Thymus (tissue), 11 donors: ENCODE results near the gene HBA2. TPM values are rescaled to one million over a fixed set of nuclear protein-coding genes. Genes with fewer than 3 reads are reported as not detected.
A peak's percentile ranks its signal among the peaks of the same experiment; 100 is the strongest.

Experiments used
- DNase-seq, 9 donors: peaks; one replicate each; pipeline ENCODE4 v3.0.0-alpha.2; 2013; ENCODE audit warnings: low spot score in 9 of 9, low read depth in 6 of 9, missing footprints in 1 of 9
- H3K27ac ChIP-seq, 2 donors: one replicate each; pipeline ENCODE4 v1.5.1; 2013; ENCODE audit warnings: control low read depth in 1 of 2, low read depth in 1 of 2, low read length in 1 of 2, mild to moderate bottlenecking in 1 of 2, moderate library complexity in 1 of 2
- H3K27me3 ChIP-seq, 2 donors: one replicate each; pipeline ENCODE4 v1.5.1; 2013; ENCODE audit warnings: low read length in 1 of 2; ENCODE audit not compliant: control insufficient read depth in 2 of 2, insufficient read depth in 1 of 2
- H3K36me3 ChIP-seq, 2 donors: one replicate each; pipeline ENCODE4 v1.5.1; 2013; ENCODE audit warnings: low read length in 1 of 2, mild to moderate bottlenecking in 1 of 2, moderate library complexity in 1 of 2; ENCODE audit not compliant: control insufficient read depth in 2 of 2, insufficient read depth in 2 of 2
- H3K4me1 ChIP-seq, 2 donors: one replicate each; pipeline ENCODE4 v1.5.1; 2013; ENCODE audit warnings: low read length in 2 of 2; ENCODE audit not compliant: control insufficient read depth in 2 of 2, insufficient read depth in 2 of 2
- H3K4me3 ChIP-seq, 2 donors: one replicate each; pipeline ENCODE4 v1.5.1; 2013; ENCODE audit warnings: low read length in 2 of 2, control low read depth in 1 of 2, mild to moderate bottlenecking in 1 of 2
- H3K9me3 ChIP-seq, 2 donors: one replicate each; pipeline ENCODE4 v1.5.1; 2013; ENCODE audit warnings: low read length in 1 of 2, mild to moderate bottlenecking in 1 of 2; ENCODE audit not compliant: control insufficient read depth in 2 of 2, insufficient read depth in 1 of 2
- WGBS: extraction: QIAGEN DNeasy Blood & Tissue Kit; methylation state at CpG from one replicate; pipeline ENCODE4 v1.1.7; 2013; 5-methylcytosine and 5-hydroxymethylcytosine counted together
- polyA plus RNA-seq: library from polyadenylated mRNA; stranded (reverse); fragments of 200-250 nt; gene quantifications from one replicate; pipeline ENCODE4 v1.2.3, GENCODE V29; 2013
- total RNA-seq: library from RNA; stranded (reverse); fragments of 120-200 nt; gene quantifications from one replicate; pipeline ENCODE4 v1.2.4, GENCODE V29; 2013
- donor health status: healthy.

HBA2 gene
- total and polyA plus RNA-seq, 2 donors: 19.8 to 595 TPM

DNA sequence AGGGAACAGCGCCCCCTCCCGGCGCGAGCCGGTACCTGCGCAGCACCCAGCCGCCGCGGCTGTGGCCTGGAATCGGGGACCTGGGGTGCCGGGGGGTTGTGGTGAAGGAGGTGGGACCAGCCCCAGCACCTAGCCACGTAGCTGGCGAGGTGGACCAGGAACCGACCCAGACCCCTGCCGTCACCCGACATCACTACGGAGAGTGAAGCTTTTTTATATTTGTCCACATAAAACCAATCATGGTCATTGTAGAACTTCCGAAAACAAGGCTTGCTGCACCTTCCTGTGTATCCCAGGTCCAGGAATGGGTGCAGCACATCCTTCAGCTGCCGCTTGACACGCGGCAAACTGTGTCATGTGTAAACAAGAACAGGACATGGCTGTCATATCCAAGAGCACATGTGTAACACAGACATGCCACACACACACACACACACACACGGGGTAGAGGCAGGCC, 8.9 kb downstream of the HBA2 start:
- Histone ChIP-seq H3K9me3 (peaks cover 0 to 7% of the 10 kb centered on the region in 2 donors), H3K27ac (no peak overlapping the region), H3K27me3 (peaks cover 38 to 48% of the 10 kb centered on the region in 2 donors), H3K4me3 (no peak overlapping the region), H3K4me1 (peaks cover 11 to 13% of the 10 kb centered on the region in 2 donors), H3K36me3 (peaks cover 13% of the 10 kb centered on the region in 2 donors)
- 14% methylated on average over 22 of the region's 22 CpGs for WGBS
- peak in 1 of 9 donors; percentile 19 for DNase-seq

DNA sequence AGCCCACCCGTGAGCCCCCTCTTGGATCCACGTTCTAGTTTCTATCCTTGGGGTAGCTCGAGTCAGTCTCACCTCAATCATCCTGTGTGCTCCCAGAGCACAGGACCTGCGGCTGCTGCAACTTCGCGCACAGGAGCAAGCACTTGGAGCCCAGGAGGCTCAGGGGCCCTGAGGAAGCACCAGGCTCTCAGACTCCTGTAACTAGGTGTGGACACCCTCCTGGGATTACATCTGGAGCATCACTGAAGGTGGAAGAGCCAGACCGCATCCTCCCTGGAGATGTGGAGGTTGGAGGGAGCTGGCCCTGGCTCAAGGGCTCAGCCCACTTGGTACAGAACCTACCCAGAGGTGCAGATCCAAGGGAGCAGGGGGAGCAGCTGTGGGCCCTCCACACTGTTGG, 10.3 kb downstream of the HBA2 start:
- DNase-seq: no peak
- Histone ChIP-seq H3K27ac (no peak overlapping the region), H3K9me3 (peaks cover 0 to 7% of the 10 kb centered on the region in 2 donors), H3K4me1 (peaks cover 11 to 13% of the 10 kb centered on the region in 2 donors), H3K4me3 (no peak overlapping the region), H3K36me3 (peaks cover 22 to 23% of the 10 kb centered on the region in 2 donors), H3K27me3 (peaks cover 30 to 36% of the 10 kb centered on the region in 2 donors)
- WGBS: 94% methylated on average over 7 of the region's 7 CpGs

DNA sequence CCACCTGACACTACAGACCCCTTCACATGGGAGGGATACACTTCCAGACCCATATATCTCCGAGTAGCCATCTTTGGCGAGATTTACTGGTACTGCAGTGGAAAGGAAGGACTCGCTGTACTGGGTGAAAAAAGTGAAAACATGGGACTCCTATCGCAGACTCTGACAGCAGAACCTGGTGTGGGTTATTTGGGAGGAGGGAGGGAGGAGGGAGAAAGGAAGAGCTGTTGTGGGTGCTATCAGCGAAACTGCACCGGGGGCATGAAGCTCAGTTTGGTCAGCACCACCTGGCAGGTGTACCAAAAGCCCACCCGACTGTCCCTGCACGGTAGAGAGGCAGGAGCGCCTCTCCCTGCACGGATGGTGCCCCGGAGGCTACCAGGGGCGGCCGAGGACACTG, 12.5 kb downstream of the HBA2 start:
- DNase-seq: no peak
- Histone ChIP-seq H3K4me3 (no peak overlapping the region), H3K27me3 (peaks cover 11 to 14% of the 10 kb centered on the region in 2 donors), H3K4me1 (peaks cover 11 to 16% of the 10 kb centered on the region in 2 donors), H3K27ac (no peak overlapping the region), H3K36me3 (peaks cover 41% of the 10 kb centered on the region in 2 donors), H3K9me3 (peaks cover 0 to 7% of the 10 kb centered on the region in 2 donors)
- WGBS: 97% methylated on average over 13 of the region's 13 CpGs

DNA sequence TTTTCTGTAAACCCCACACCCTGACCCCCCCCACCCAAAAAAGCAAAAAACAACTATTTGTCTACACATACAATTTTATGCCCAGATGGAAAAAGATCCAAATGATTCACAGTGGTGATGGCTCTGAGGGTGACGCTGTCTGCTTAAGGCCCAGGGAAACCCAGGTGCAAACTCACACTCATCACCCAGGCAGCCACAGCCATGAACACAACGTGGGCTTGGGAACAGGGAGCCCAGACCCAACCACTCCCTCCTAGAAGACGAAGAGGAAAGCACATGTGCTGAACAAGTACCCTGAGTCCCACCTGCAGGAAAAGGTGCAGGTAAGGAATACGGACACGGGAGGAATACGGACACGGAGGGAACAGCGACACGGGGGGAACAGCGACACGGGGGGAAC, 13.0 kb downstream of the HBA2 start:
- H3K9me3 ChIP-seq: peaks cover 0 to 5% of the 10 kb centered on the region in 2 donors
- DNase-seq: no peak
- no peak overlapping the region for H3K4me3 ChIP-seq
- H3K27ac ChIP-seq: no peak overlapping the region
- peaks cover 6 to 10% of the 10 kb centered on the region in 2 donors for H3K27me3 ChIP-seq
- peaks cover 45 to 46% of the 10 kb centered on the region in 2 donors for H3K36me3 ChIP-seq
- 96% methylated on average over 11 of the region's 11 CpGs for WGBS
- peaks cover 6 to 13% of the 10 kb centered on the region in 2 donors for H3K4me1 ChIP-seq

DNA sequence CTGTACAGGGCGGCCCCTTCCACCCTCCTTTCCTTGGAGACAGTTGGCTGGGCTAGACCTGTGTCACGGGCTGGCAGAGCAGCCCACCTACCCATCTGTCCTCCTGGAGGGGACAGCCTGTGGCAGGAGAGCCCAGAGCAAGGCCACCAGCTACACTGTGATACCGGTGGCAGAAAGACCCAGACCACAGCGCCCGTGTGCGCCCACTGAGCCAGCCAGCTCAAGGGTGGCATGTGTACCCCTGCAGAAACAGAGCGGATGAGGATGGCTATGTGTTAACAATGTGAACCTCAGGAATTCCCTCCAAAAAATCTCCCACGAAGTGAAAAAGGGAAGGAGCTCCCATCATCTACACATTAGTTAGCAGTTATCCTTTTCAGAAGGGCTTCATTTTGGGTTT, 14.7 kb downstream of the HBA2 start:
- Histone ChIP-seq H3K4me1 (peaks cover 0 to 7% of the 10 kb centered on the region in 2 donors), H3K27me3 (no peaks in the 10 kb centered on the region), H3K36me3 (peaks cover 62% of the 10 kb centered on the region in 2 donors), H3K9me3 (no peaks in the 10 kb centered on the region), H3K4me3 (no peak overlapping the region), H3K27ac (no peak overlapping the region)
- no peak for DNase-seq
- WGBS: 97% methylated on average over 8 of the region's 8 CpGs

DNA sequence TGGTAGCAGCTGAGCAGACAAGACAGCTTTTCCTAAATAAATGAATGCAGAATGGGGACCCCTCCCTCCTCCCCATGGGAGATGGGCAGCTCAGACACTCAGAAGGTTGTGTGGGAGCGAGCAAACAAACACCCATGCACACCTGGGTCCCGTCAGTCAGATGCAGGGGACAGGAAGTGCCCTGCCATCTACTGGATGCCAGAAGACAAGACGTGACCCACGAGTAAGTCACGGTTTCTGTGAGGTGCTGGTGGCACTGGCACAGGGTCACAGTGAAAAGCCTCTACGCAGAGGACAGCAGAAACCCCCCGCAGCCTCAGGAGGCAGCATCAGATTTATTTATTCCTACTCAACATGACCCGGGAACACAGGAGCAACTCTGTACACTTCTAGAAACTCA, 16.0 kb downstream of the HBA2 start:
- H3K36me3 ChIP-seq: peaks cover 74 to 75% of the 10 kb centered on the region in 2 donors
- no peak overlapping the region for H3K4me3 ChIP-seq
- no peaks in the 10 kb centered on the region for H3K27me3 ChIP-seq
- no peaks in the 10 kb centered on the region for H3K9me3 ChIP-seq
- peak in 6 of 9 donors; percentile 22 to 67 (median 42) for DNase-seq
- peak overlapping the region in 1 of 2 donors; percentile 32 for H3K27ac ChIP-seq
- WGBS: 58% methylated on average over 8 of the region's 8 CpGs
- H3K4me1 ChIP-seq: peaks cover 0 to 7% of the 10 kb centered on the region in 2 donors

DNA sequence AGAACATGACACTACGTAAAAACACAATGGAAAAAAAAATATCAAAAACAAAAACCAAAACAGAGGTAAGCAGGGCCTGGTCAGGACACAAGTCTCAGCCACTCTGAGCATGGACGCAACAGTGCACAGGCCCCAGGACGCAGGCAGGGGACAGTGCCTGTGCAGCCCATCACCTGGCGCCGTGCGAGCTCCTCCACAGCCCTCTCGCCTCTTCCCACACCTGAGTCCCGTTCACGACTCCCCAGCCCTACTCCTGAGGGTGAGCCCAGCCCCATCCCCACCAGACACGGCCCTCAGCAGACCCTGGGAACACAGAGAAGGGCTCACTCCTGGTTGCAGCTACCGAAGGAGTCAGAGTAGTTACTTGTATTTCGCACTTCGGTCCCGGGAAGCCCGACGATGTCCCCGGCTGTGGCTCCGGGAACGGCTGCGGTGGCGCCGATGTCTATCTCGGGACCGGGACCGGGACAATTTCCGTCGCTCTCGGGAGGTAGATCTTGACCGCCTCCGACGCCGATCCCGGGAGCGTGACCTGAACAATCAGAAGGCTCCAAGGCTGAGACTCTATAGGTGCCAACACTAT, 17.0 kb downstream of the HBA2 start:
- peaks cover 77 to 82% of the 10 kb centered on the region in 2 donors for H3K36me3 ChIP-seq
- no peaks in the 10 kb centered on the region for H3K9me3 ChIP-seq
- H3K4me1 ChIP-seq: peaks cover 0 to 7% of the 10 kb centered on the region in 2 donors
- H3K27ac ChIP-seq: no peak overlapping the region
- no peaks in the 10 kb centered on the region for H3K27me3 ChIP-seq
- no peak overlapping the region for H3K4me3 ChIP-seq
- WGBS: 98% methylated on average over 34 of the region's 34 CpGs
- no peak for DNase-seq

DNA sequence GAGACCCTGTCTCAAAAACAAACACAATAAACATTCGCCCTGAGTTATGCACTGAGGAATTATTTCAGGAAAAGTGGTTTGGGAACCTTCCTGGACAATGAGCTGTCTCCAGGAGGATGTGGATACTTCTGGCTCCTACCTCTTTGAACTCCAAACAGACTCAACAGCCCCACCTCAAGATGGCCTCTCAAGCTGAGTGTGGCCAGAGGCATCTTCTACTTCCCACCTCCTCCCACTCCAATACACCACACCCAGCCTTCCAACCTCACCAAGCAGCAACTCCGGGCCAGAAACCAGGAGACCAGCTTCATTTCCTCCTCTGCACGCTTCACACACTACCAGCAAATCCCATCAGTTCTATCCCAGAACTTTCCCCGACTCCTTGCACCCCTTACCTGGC, 19.2 kb downstream of the HBA2 start:
- Histone ChIP-seq H3K4me3 (no peak overlapping the region), H3K27ac (no peak overlapping the region), H3K9me3 (no peaks in the 10 kb centered on the region), H3K4me1 (peaks cover 0 to 7% of the 10 kb centered on the region in 2 donors), H3K36me3 (peaks cover 89% of the 10 kb centered on the region in 2 donors), H3K27me3 (no peaks in the 10 kb centered on the region)
- DNase-seq: no peak
- 98% methylated on average over 4 of the region's 4 CpGs for WGBS

DNA sequence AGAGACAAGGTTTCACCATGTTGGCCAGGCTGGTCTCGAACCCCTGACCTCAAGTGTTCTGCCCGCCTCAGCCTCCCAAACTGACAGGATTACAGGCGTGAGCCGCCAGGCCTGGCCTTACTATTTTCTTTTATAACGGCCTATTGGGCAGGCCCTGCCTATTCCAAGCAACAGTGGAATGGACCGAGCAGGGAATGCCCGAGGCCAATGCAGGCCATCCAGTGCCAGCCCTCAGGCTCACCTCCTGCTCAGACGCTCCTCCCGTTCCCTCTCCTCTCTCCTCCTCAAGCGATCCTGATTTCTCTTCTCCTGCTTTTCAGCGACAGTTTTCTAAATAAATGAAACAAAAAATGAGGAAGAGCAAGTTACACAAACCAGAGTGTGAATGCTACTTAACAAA, 20.0 kb downstream of the HBA2 start:
- WGBS: 97% methylated on average over 11 of the region's 11 CpGs
- Histone ChIP-seq H3K27me3 (no peaks in the 10 kb centered on the region), H3K4me3 (no peak overlapping the region), H3K36me3 (peaks cover 90% of the 10 kb centered on the region in 2 donors), H3K27ac (no peak overlapping the region), H3K4me1 (peaks cover 0 to 7% of the 10 kb centered on the region in 2 donors), H3K9me3 (no peaks in the 10 kb centered on the region)
- no peak for DNase-seq
